GM04503 (cell line): ENCODE data around the gene RERE.
"Not testable (repeated sequence)": the region's sequence is repeated elsewhere in the genome, so short reads cannot be mapped to it uniquely, and the experiment has no call there.

Experiments used
- DNase-seq: peaks from one replicate; pipeline ENCODE4 v3.0.0-alpha.2; 2012; ENCODE audit warnings: low read depth

RERE gene

GRCh38 chr1:8841395-8841794 is 24.0 kb upstream of the RERE start:
- no peak for DNase-seq

- no peak for DNase-seq
These were observed 22.6 kb upstream of the RERE start for GRCh38 chr1:8839990-8840389.

GRCh38 chr1:8835941-8836643 is 18.7 kb upstream of the RERE start:
- DNase-seq = no peak

- no peak for DNase-seq
These were observed 13.9 kb upstream of the RERE start for GRCh38 chr1:8831340-8831739.

GRCh38 chr1:8830732-8831131 is 13.3 kb upstream of the RERE start:
- not testable (repeated sequence) for DNase-seq

- peak; percentile 89 for DNase-seq
These were observed 8.6 kb upstream of the RERE start for GRCh38 chr1:8825985-8826481.

- no peak for DNase-seq
These were observed 5.8 kb upstream of the RERE start for GRCh38 chr1:8823295-8823664.

GRCh38 chr1:8822373-8823294 is 5.2 kb upstream of the RERE start:
- peak; percentile 97 for DNase-seq

GRCh38 chr1:8821084-8821483 is 3.6 kb upstream of the RERE start:
- DNase-seq = no peak

GRCh38 chr1:8818789-8819188 is 1.3 kb upstream of the RERE start:
- not testable (repeated sequence) for DNase-seq

GRCh38 chr1:8818325-8818775 is 910 bp upstream of the RERE start:
- DNase-seq = no peak

- no peak for DNase-seq
These were observed 519 bp downstream of the RERE start for GRCh38 chr1:8816831-8817411.

- no peak for DNase-seq
These were observed 1.2 kb downstream of the RERE start for GRCh38 chr1:8816264-8816663.

- DNase-seq = no peak
These were observed 1.8 kb downstream of the RERE start for GRCh38 chr1:8815582-8816151.

- no peak for DNase-seq
These were observed 2.6 kb downstream of the RERE start for GRCh38 chr1:8814865-8815264.

GRCh38 chr1:8813991-8814390 is 3.4 kb downstream of the RERE start:
- no peak for DNase-seq

GRCh38 chr1:8813016-8813763 is 4.2 kb downstream of the RERE start:
- DNase-seq = no peak

GRCh38 chr1:8812081-8812480 is 5.4 kb downstream of the RERE start:
- no peak for DNase-seq

- DNase-seq = no peak
These were observed 6.5 kb downstream of the RERE start for GRCh38 chr1:8810987-8811386.

- no peak for DNase-seq
These were observed 8.1 kb downstream of the RERE start for GRCh38 chr1:8809342-8809736.

GRCh38 chr1:8807004-8807403 is 10.4 kb downstream of the RERE start:
- DNase-seq = no peak

GRCh38 chr1:8800416-8800815 is 17.0 kb downstream of the RERE start:
- no peak for DNase-seq
